GM23338 (cell line): Measurements from ENCODE around the gene RNF168.

Source experiments
- CREB1 ChIP-seq: fragments of 250-450 bp; sonication (Bioruptor Pico); IDR thresholded peaks from 2 replicates; pipeline ENCODE4 v1.5.0; 2020; ENCODE audit warnings: low read depth, mild to moderate bottlenecking, moderate library complexity
- EZH2 ChIP-seq: fragments of 200-600 bp; sonication (generic); IDR thresholded peaks from one replicate; pipeline ENCODE4 v1.8.0; 2017; ENCODE audit warnings: antibody characterized with exemption, mild to moderate bottlenecking, low read depth; ENCODE audit not compliant: unreplicated experiment
- EZH2phosphoT487 ChIP-seq: fragments of 200-600 bp; sonication (generic); IDR thresholded peaks from one replicate; pipeline ENCODE4 v1.8.1; 2018; ENCODE audit warnings: antibody characterized with exemption; ENCODE audit not compliant: unreplicated experiment
- JUNB ChIP-seq: IDR thresholded peaks from one replicate; pipeline ENCODE4 v1.6.1; 2016; ENCODE audit warnings: antibody characterized with exemption; ENCODE audit not compliant: unreplicated experiment
- POLR2AphosphoS5 ChIP-seq: IDR thresholded peaks from 2 replicates; pipeline ENCODE4 v1.6.1; 2016; ENCODE audit warnings: antibody characterized with exemption, low read depth
- ZNF331 ChIP-seq: fragments of 250-450 bp; sonication (Bioruptor Pico); IDR thresholded peaks from 2 replicates; pipeline ENCODE4 v1.5.0; 2020; ENCODE audit warnings: low read depth, mild to moderate bottlenecking, moderate library complexity
- TF ChIP-seq, protein P1 (sequence below): IDR thresholded peaks from one replicate; pipeline ENCODE4 v1.6.1; 2018; ENCODE audit warnings: antibody characterized with exemption; ENCODE audit not compliant: unreplicated experiment
- TF ChIP-seq, protein P2 (sequence below), 2 experiments: fragments of 200-600 bp in 1 of 2; sonication (generic) in 1 of 2; conservative IDR thresholded peaks; 2 replicates each; pipeline versions ENCODE4 v1.5.1 to v1.6.1; 2016 to 2017; ENCODE audit warnings: antibody characterized with exemption in 2 of 2, low read depth in 2 of 2, mild to moderate bottlenecking in 2 of 2, moderate library complexity in 1 of 2

DNA sequence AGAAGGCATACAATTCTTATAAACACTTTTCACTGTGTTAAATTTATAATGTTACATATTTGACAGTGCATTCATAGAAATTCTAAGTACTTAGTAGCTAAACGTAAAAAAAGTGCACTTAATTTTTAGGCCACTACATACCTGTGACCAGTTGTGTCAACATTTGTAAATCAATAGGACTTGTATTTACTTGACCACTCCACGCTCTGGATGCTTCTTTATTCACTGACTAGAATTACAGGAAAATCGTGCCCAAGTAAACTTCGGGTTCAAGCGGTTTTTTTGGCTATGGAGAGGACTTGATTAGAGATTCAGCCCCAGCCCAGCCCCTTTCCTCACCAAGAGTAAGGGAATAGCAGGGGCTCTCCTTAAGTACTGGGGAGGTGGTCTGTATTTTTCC lies 43.0 kb upstream of the RNF168 start:
- TF ChIP-seq, protein P1, sequence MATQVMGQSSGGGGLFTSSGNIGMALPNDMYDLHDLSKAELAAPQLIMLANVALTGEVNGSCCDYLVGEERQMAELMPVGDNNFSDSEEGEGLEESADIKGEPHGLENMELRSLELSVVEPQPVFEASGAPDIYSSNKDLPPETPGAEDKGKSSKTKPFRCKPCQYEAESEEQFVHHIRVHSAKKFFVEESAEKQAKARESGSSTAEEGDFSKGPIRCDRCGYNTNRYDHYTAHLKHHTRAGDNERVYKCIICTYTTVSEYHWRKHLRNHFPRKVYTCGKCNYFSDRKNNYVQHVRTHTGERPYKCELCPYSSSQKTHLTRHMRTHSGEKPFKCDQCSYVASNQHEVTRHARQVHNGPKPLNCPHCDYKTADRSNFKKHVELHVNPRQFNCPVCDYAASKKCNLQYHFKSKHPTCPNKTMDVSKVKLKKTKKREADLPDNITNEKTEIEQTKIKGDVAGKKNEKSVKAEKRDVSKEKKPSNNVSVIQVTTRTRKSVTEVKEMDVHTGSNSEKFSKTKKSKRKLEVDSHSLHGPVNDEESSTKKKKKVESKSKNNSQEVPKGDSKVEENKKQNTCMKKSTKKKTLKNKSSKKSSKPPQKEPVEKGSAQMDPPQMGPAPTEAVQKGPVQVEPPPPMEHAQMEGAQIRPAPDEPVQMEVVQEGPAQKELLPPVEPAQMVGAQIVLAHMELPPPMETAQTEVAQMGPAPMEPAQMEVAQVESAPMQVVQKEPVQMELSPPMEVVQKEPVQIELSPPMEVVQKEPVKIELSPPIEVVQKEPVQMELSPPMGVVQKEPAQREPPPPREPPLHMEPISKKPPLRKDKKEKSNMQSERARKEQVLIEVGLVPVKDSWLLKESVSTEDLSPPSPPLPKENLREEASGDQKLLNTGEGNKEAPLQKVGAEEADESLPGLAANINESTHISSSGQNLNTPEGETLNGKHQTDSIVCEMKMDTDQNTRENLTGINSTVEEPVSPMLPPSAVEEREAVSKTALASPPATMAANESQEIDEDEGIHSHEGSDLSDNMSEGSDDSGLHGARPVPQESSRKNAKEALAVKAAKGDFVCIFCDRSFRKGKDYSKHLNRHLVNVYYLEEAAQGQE: no peak
- TF ChIP-seq, protein P2, sequence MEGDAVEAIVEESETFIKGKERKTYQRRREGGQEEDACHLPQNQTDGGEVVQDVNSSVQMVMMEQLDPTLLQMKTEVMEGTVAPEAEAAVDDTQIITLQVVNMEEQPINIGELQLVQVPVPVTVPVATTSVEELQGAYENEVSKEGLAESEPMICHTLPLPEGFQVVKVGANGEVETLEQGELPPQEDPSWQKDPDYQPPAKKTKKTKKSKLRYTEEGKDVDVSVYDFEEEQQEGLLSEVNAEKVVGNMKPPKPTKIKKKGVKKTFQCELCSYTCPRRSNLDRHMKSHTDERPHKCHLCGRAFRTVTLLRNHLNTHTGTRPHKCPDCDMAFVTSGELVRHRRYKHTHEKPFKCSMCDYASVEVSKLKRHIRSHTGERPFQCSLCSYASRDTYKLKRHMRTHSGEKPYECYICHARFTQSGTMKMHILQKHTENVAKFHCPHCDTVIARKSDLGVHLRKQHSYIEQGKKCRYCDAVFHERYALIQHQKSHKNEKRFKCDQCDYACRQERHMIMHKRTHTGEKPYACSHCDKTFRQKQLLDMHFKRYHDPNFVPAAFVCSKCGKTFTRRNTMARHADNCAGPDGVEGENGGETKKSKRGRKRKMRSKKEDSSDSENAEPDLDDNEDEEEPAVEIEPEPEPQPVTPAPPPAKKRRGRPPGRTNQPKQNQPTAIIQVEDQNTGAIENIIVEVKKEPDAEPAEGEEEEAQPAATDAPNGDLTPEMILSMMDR (conservative IDR thresholded peaks at IDR 0.05; ENCODE audit: low read depth in 2 of 2): no peak
- TF ChIP-seq CREB1 (CRISPR knock-in tag) (no peak), POLR2AphosphoS5 (no peak), EZH2phosphoT487 (no peak), EZH2 (no peak), JUNB (no peak), ZNF331 (CRISPR knock-in tag) (no peak)
